Osteocyte (in vitro differentiated cells): ENCODE measurements around the gene RTN4R. TPM values are rescaled to one million over a fixed set of nuclear protein-coding genes. Genes with fewer than 3 reads are reported as not detected.

Experiments used
- DNase-seq: peaks from one replicate; pipeline ENCODE4 v3.0.0; 2021; ENCODE audit warnings: mixed read lengths; ENCODE audit not compliant: unreplicated experiment; ENCODE audit errors: extremely low spot score
- H3K27ac Mint-ChIP-seq: one replicate; pipeline ENCODE4 v1.8.0; 2021; ENCODE audit warnings: mild to moderate bottlenecking, mixed read lengths; ENCODE audit not compliant: unreplicated experiment
- H3K27me3 Mint-ChIP-seq: one replicate; pipeline ENCODE4 v1.8.0; 2021; ENCODE audit warnings: mixed read lengths; ENCODE audit not compliant: unreplicated experiment
- H3K36me3 Mint-ChIP-seq: one replicate; pipeline ENCODE4 v1.8.0; 2021; ENCODE audit warnings: mixed read lengths; ENCODE audit not compliant: unreplicated experiment
- H3K4me1 Mint-ChIP-seq: one replicate; pipeline ENCODE4 v1.8.0; 2021; ENCODE audit warnings: mixed read lengths; ENCODE audit not compliant: unreplicated experiment
- H3K4me3 Mint-ChIP-seq: one replicate; pipeline ENCODE4 v1.8.0; 2021; ENCODE audit warnings: mild to moderate bottlenecking, moderate library complexity, mixed read lengths; ENCODE audit not compliant: unreplicated experiment
- H3K9me3 Mint-ChIP-seq: one replicate; pipeline ENCODE4 v1.8.0; 2021; ENCODE audit warnings: mixed read lengths; ENCODE audit not compliant: unreplicated experiment
- CTCF ChIP-seq: fragments of 200-600 bp; sonication (generic); IDR thresholded peaks from 2 replicates; pipeline ENCODE4 v1.5.0; 2021; ENCODE audit warnings: antibody characterized with exemption, mild to moderate bottlenecking, moderate library complexity
- total RNA-seq: library from RNA; stranded (reverse); gene quantifications from 2 replicates; pipeline ENCODE4 v1.2.1, GENCODE V29; 2021

RTN4R gene
- total RNA-seq, 1 donor from 2014 or later: 1.5 TPM

- Mint-ChIP-seq H3K27ac (no peak overlapping the region), H3K36me3 (no peaks in the 10 kb centered on the region), H3K4me3 (peak overlapping the region; percentile 63), H3K27me3 (peaks cover 36% of the 10 kb centered on the region), H3K4me1 (peaks cover 7% of the 10 kb centered on the region), H3K9me3 (no peaks in the 10 kb centered on the region)
- no peak for DNase-seq
- no peak for TF ChIP-seq CTCF
Observed at GRCh38 chr22:20297414-20298109, 29.4 kb upstream of the RTN4R start.

GRCh38 chr22:20296598-20296997 is 28.5 kb upstream of the RTN4R start:
- Mint-ChIP-seq H3K27ac (no peak overlapping the region), H3K4me3 (no peak overlapping the region), H3K4me1 (peaks cover 4% of the 10 kb centered on the region), H3K36me3 (no peaks in the 10 kb centered on the region), H3K9me3 (no peaks in the 10 kb centered on the region), H3K27me3 (peaks cover 41% of the 10 kb centered on the region)
- TF ChIP-seq CTCF: no peak
- no peak for DNase-seq

GRCh38 chr22:20295262-20296064 is 27.3 kb upstream of the RTN4R start:
- Mint-ChIP-seq H3K36me3 (no peaks in the 10 kb centered on the region), H3K9me3 (no peaks in the 10 kb centered on the region), H3K4me3 (no peak overlapping the region), H3K27ac (no peak overlapping the region), H3K4me1 (peaks cover 4% of the 10 kb centered on the region), H3K27me3 (peaks cover 37% of the 10 kb centered on the region)
- no peak for DNase-seq
- no peak for TF ChIP-seq CTCF

- no peak for TF ChIP-seq CTCF
- H3K4me1 Mint-ChIP-seq: no peaks in the 10 kb centered on the region
- H3K36me3 Mint-ChIP-seq: no peaks in the 10 kb centered on the region
- no peak for DNase-seq
- no peaks in the 10 kb centered on the region for H3K9me3 Mint-ChIP-seq
- no peak overlapping the region for H3K4me3 Mint-ChIP-seq
- H3K27me3 Mint-ChIP-seq: peaks cover 30% of the 10 kb centered on the region
- H3K27ac Mint-ChIP-seq: no peak overlapping the region
Observed at GRCh38 chr22:20292673-20293232, 24.6 kb upstream of the RTN4R start.

- TF ChIP-seq CTCF: no peak
- H3K4me3 Mint-ChIP-seq: no peak overlapping the region
- no peaks in the 10 kb centered on the region for H3K9me3 Mint-ChIP-seq
- no peak overlapping the region for H3K27ac Mint-ChIP-seq
- H3K4me1 Mint-ChIP-seq: no peaks in the 10 kb centered on the region
- no peaks in the 10 kb centered on the region for H3K36me3 Mint-ChIP-seq
- peaks cover 25% of the 10 kb centered on the region for H3K27me3 Mint-ChIP-seq
- no peak for DNase-seq
Observed at GRCh38 chr22:20292108-20292507, 24.0 kb upstream of the RTN4R start.
